Kidney (tissue), 14 donors: ENCODE measurements around the gene AHDC1. TPM values are rescaled to one million over a fixed set of nuclear protein-coding genes. Genes with fewer than 3 reads are reported as not detected.
A peak's percentile ranks its signal among the peaks of the same experiment; 100 is the strongest.

ENCODE experiments used
- DNase-seq, 5 donors: peaks; one replicate each; pipeline ENCODE4 v3.0.0-alpha.2; 2013 to 2020
- FAIRE-seq: peaks from 2 replicates; lab custom pipeline; 2012; peaks lifted over from hg19 to GRCh38; lab: Jason Lieb, UNC
- H3K27ac ChIP-seq, 2 donors: one replicate each; pipeline ENCODE4 v1.7.0; 2013; ENCODE audit warnings: low read depth in 2 of 2, low read length in 2 of 2, inconsistent platforms in 1 of 2
- H3K27me3 ChIP-seq: one replicate; pipeline ENCODE4 v1.7.1; 2013; ENCODE audit warnings: low read length, inconsistent platforms; ENCODE audit not compliant: control insufficient read depth, insufficient read depth
- H3K36me3 ChIP-seq, 3 donors: one replicate each; pipeline versions ENCODE4 v1.7.0 to v1.7.1; 2013; ENCODE audit warnings: low read length in 3 of 3, control low read depth in 1 of 3, inconsistent platforms in 1 of 3; ENCODE audit not compliant: insufficient read depth in 3 of 3, control insufficient read depth in 2 of 3
- H3K4me1 ChIP-seq, 3 donors: one replicate each; pipeline versions ENCODE4 v1.7.0 to v1.7.1; 2013; ENCODE audit warnings: low read length in 3 of 3, inconsistent platforms in 1 of 3, low read depth in 1 of 3; ENCODE audit not compliant: control insufficient read depth in 2 of 3, insufficient read depth in 2 of 3
- H3K4me3 ChIP-seq, 3 donors: one replicate each; pipeline versions ENCODE4 v1.7.0 to v1.8.1; 2013; ENCODE audit warnings: low read length in 3 of 3, control low read depth in 1 of 3, inconsistent platforms in 1 of 3
- H3K9ac ChIP-seq, 3 donors: one replicate each; pipeline versions ENCODE4 v1.7.0 to v1.7.1; 2013; ENCODE audit warnings: low read length in 3 of 3, control low read depth in 1 of 3, inconsistent platforms in 1 of 3
- H3K9me3 ChIP-seq, 3 donors: one replicate each; pipeline versions ENCODE4 v1.7.0 to v1.7.1; 2013; ENCODE audit warnings: low read length in 3 of 3, control low read depth in 1 of 3, inconsistent platforms in 1 of 3; ENCODE audit not compliant: control insufficient read depth in 2 of 3, insufficient read depth in 1 of 3
- intact Hi-C: fragments of 100-400 bp; cut with DNase I; formaldehyde crosslinking; loops from one replicate; pipeline ENCODE4 v1.11.1; 2022
- polyA plus RNA-seq: library from polyadenylated mRNA; stranded (reverse); fragments of 350-450 nt; fragmentation: Illumina TruSeq; extraction: RNeasy Lipid Tissue Mini Kit (QIAGEN cat#74804); gene quantifications from one replicate; pipeline ENCODE4 v1.2.3, GENCODE V29; 2014; ENCODE audit warnings: low read depth, low replicate concordance; ENCODE audit not compliant: insufficient read depth
- total RNA-seq: library from RNA; stranded (reverse); fragmentation: NEBNext Ultra II Directional; extraction: Animal tissue kit (Norgen Biotek cat#: 25700); gene quantifications from one replicate; pipeline ENCODE4 v1.2.1, GENCODE V29; 2021
- TF ChIP-seq, protein P1 (sequence below): IDR thresholded peaks from 3 replicates; pipeline ENCODE4 v1.5.1; 2012; ENCODE audit warnings: mild to moderate bottlenecking, moderate library complexity, borderline replicate concordance; ENCODE audit not compliant: insufficient read depth; ENCODE audit errors: extremely low read depth
- donor health status: control.
- donor health status: control.
- donor health status: control.
- donor health status: control.
- donor health status: control.
- donor health status: DM: yes; HTN: yes; CAD: no.
- donor health status: Normal renal cell carcinoma (clear cell type).

The AHDC1 gene
- total and polyA plus RNA-seq, 2 donors from 2014 or later = 8.5 to 48.2 TPM

DNA sequence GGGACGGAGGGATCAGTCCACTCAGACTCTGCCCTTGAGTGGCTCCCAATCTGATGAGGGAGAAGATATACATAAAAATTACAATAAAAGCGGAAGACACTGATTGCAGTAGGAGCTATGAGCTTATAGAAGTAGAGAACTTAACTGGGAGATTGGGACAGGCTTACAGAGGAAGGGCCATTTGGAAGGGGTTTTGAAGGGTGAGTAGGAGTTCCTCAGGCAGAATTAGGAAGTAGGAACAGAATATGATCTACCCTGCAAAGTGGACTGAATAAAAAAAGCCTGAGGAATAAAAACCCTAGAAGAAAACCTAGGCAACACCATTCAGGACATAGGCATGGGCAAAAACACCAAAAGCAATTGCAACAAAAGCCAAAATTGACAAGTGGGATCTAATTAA, 104.8 kb downstream of the AHDC1 start:
- H3K27ac ChIP-seq = no peak overlapping the region
- no peaks in the 10 kb centered on the region for H3K27me3 ChIP-seq
- no peaks in the 10 kb centered on the region for H3K36me3 ChIP-seq
- no peaks in the 10 kb centered on the region for H3K9me3 ChIP-seq
- intact Hi-C loops = no loop called here
- no peak for FAIRE-seq
- TF ChIP-seq, protein P1, sequence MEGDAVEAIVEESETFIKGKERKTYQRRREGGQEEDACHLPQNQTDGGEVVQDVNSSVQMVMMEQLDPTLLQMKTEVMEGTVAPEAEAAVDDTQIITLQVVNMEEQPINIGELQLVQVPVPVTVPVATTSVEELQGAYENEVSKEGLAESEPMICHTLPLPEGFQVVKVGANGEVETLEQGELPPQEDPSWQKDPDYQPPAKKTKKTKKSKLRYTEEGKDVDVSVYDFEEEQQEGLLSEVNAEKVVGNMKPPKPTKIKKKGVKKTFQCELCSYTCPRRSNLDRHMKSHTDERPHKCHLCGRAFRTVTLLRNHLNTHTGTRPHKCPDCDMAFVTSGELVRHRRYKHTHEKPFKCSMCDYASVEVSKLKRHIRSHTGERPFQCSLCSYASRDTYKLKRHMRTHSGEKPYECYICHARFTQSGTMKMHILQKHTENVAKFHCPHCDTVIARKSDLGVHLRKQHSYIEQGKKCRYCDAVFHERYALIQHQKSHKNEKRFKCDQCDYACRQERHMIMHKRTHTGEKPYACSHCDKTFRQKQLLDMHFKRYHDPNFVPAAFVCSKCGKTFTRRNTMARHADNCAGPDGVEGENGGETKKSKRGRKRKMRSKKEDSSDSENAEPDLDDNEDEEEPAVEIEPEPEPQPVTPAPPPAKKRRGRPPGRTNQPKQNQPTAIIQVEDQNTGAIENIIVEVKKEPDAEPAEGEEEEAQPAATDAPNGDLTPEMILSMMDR = no peak
- no peak overlapping the region for H3K4me3 ChIP-seq
- H3K4me1 ChIP-seq = peaks cover 0 to 9% (median 5%) of the 10 kb centered on the region in 3 donors
- no peak for DNase-seq
- no peak overlapping the region for H3K9ac ChIP-seq

DNA sequence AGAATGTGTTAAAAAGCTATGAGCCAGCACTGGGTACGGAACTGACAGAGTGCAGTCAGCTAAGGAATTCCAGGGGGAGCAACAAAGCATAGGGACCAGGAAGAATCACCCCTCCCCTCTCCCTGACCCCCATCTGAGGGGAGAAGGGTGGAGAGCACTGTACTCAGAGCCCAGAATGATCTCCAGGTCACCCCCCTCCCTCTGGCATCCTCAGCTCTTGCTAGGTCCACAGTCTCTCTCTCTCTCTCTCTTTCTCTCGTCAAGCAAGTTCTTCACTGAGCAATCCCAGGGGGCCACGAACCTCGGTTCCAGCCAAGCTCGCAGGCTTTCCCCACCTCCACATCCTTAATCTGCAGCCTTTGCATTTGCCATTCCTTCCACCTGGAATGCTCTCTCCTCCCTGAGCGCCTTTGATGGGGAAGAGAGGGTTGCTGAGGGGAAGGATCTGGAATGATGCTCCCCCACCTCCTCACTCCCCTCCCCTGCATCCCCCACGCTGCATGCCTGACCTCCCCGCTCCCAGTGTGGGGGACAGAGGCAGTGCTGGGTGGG, 107.3 kb downstream of the AHDC1 start:
- H3K4me1 ChIP-seq = peaks cover 0 to 7% (median 0%) of the 10 kb centered on the region in 3 donors
- no peak overlapping the region for H3K9ac ChIP-seq
- H3K27ac ChIP-seq = no peak overlapping the region
- FAIRE-seq (no peak), DNase-seq (peak; percentile 65 to 95 (median 92))
- no peaks in the 10 kb centered on the region for H3K36me3 ChIP-seq
- H3K9me3 ChIP-seq = no peaks in the 10 kb centered on the region
- intact Hi-C loops = no loop called here
- TF ChIP-seq, protein P1 = no peak
- H3K4me3 ChIP-seq = no peak overlapping the region
- H3K27me3 ChIP-seq = no peaks in the 10 kb centered on the region

DNA sequence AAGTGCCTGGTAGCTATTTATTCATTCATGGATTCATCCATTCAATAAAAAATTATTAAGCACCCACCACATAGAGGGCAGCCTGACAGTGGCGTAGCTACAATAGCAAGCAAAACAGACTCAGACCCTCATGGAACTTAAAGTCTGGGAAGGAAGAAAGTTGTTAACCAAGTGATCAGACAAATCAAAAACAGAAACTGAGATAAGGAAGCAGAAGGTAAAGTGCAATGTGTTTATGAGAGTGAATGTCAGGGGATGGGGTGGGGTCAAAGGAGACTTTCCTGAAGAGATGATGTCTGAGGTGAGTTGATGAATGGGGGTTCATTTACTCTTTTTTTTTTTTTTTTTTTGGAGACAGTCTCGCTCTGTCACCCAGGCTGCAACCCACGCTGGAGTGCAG, 111.1 kb downstream of the AHDC1 start:
- Histone ChIP-seq H3K9ac (no peak overlapping the region), H3K4me1 (peaks cover 0 to 9% (median 6%) of the 10 kb centered on the region in 3 donors), H3K27me3 (no peaks in the 10 kb centered on the region), H3K9me3 (no peaks in the 10 kb centered on the region), H3K27ac (peak overlapping the region in 1 of 2 donors; percentile 89), H3K36me3 (no peaks in the 10 kb centered on the region), H3K4me3 (no peak overlapping the region)
- FAIRE-seq = no peak
- TF ChIP-seq, protein P1 = no peak
- no peak for DNase-seq
- intact Hi-C loops = no loop called here
